ENCODE data around the gene RNU2-63P. TPM values are rescaled to one million over a fixed set of nuclear protein-coding genes. Genes with fewer than 3 reads are reported as not detected.
"Not testable (repeated sequence)": the region's sequence is repeated elsewhere in the genome, so short reads cannot be mapped to it uniquely, and the experiment has no call there.

Gene RNU2-63P
- total RNA-seq, 4 donors from 2014 or later = not detected

GRCh38 chr2:87996570-87996969 is 19.8 kb downstream of the RNU2-63P start:
- 78 to 83% methylated on average over 6 of the region's 6 CpGs for WGBS, 2 donors
- H3K4me3 ChIP-seq (ENCODE audit: low read depth, poor library complexity, severe bottlenecking) = no peak overlapping the region
- no peak for DNase-seq (ENCODE audit: low spot score in 2 of 2)
- TF ChIP-seq CTCF (IDR thresholded peaks at IDR 0.05) = no peak
- no peak for TF ChIP-seq POLR2A (IDR thresholded peaks at IDR 0.05)
- intact Hi-C loops (cut with DNase I; ENCODE audit: low total_unique reads) = no loop called here

- WGBS, 2 donors = 59 to 62% methylated on average over 1 of the region's 1 CpG
- no peak for DNase-seq (ENCODE audit: low spot score in 2 of 2)
- H3K4me3 ChIP-seq (ENCODE audit: low read depth, poor library complexity, severe bottlenecking) = no peak overlapping the region
- TF ChIP-seq POLR2A (IDR thresholded peaks at IDR 0.05) (no peak), CTCF (IDR thresholded peaks at IDR 0.05) (no peak)
- intact Hi-C loops (cut with DNase I; ENCODE audit: low total_unique reads) = no loop called here
Measured at GRCh38 chr2:87995756-87996155, 20.6 kb downstream of the RNU2-63P start.

- WGBS, 2 donors = 50 to 64% methylated on average over 7 of the region's 7 CpGs
- intact Hi-C loops (cut with DNase I; ENCODE audit: low total_unique reads) = not testable (repeated sequence)
Measured at GRCh38 chr2:87994304-87994850, 22.0 kb downstream of the RNU2-63P start.

GRCh38 chr2:87992569-87992968 is 23.8 kb downstream of the RNU2-63P start:
- intact Hi-C loops (cut with DNase I; ENCODE audit: low total_unique reads); H3K4me3 ChIP-seq (ENCODE audit: low read depth, poor library complexity, severe bottlenecking); DNase-seq (ENCODE audit: low spot score in 2 of 2): not testable (repeated sequence)
- WGBS, 2 donors = 31 to 80% methylated on average over 1 to 2 of the region's 3 CpGs

More at GRCh38 chr2:87994304-87994850, 22.0 kb downstream of the RNU2-63P start:
- not testable (repeated sequence) for H3K4me3 ChIP-seq (ENCODE audit: low read depth, poor library complexity, severe bottlenecking); DNase-seq (ENCODE audit: low spot score in 2 of 2)

GRCh38 chr2:87987473-87987872 is 28.9 kb downstream of the RNU2-63P start:
- intact Hi-C loops (cut with DNase I; ENCODE audit: low total_unique reads); H3K4me3 ChIP-seq (ENCODE audit: low read depth, poor library complexity, severe bottlenecking); DNase-seq (ENCODE audit: low spot score in 2 of 2): not testable (repeated sequence)
- WGBS, 2 donors = no CpG with 5 or more reads among the region's 1 CpG

GRCh38 chr2:87985902-87986301 is 30.4 kb downstream of the RNU2-63P start:
- H3K4me3 ChIP-seq (ENCODE audit: low read depth, poor library complexity, severe bottlenecking); DNase-seq (ENCODE audit: low spot score in 2 of 2); intact Hi-C loops (cut with DNase I; ENCODE audit: low total_unique reads): not testable (repeated sequence)
- 53 to 81% methylated on average over 4 to 5 of the region's 5 CpGs for WGBS, 2 donors

- DNase-seq (ENCODE audit: low spot score in 2 of 2); H3K4me3 ChIP-seq (ENCODE audit: low read depth, poor library complexity, severe bottlenecking); intact Hi-C loops (cut with DNase I; ENCODE audit: low total_unique reads): not testable (repeated sequence)
- WGBS, 2 donors = no CpG with 5 or more reads among the region's 3 CpGs
Measured at GRCh38 chr2:87981182-87981581, 35.2 kb downstream of the RNU2-63P start.

- intact Hi-C loops (cut with DNase I; ENCODE audit: low total_unique reads); DNase-seq (ENCODE audit: low spot score in 2 of 2); H3K4me3 ChIP-seq (ENCODE audit: low read depth, poor library complexity, severe bottlenecking): not testable (repeated sequence)
- 80% methylated on average over 2 of the region's 17 CpGs; no CpG with 5 or more reads in 1 of the 2 donors for WGBS, 2 donors
Measured at GRCh38 chr2:87972385-87972784, 44.0 kb downstream of the RNU2-63P start.

Other genes with a start within 250 kb of the RNU2-63P start
- gene RGPD2, start 190.8 kb downstream of the RNU2-63P start, total RNA-seq = 1 to 10 TPM in 2 of 4 donors, under 1 TPM in 2; 0.12 to 3.6 (median 1.6) TPM
- 10 to 100 TPM; 11.5 to 27.9 (median 16.3) TPM for gene KRCC1, start 39.2 kb upstream of the RNU2-63P start, total RNA-seq
- under 1 TPM in 1 of 4 donors, not detected in 3; 0.04 TPM for gene SMYD1, start 51.3 kb upstream of the RNU2-63P start, total RNA-seq
- gene FABP1, start 111.5 kb upstream of the RNU2-63P start, total RNA-seq = not detected
- gene THNSL2, start 153.8 kb upstream of the RNU2-63P start, total RNA-seq = 10 to 100 TPM in 3 of 4 donors, 1 to 10 TPM in 1; 2.4 to 21.3 (median 13.7) TPM